Measurements from ENCODE around the gene PCDHB14. TPM values are rescaled to one million over a fixed set of nuclear protein-coding genes. Genes with fewer than 3 reads are reported as not detected.
"Not testable (repeated sequence)": the region's sequence is repeated elsewhere in the genome, so short reads cannot be mapped to it uniquely, and the experiment has no call there.

The PCDHB14 gene
- total RNA-seq, 4 donors from 2014 or later, result 2.0 to 7.1 (median 3.1) TPM

DNA sequence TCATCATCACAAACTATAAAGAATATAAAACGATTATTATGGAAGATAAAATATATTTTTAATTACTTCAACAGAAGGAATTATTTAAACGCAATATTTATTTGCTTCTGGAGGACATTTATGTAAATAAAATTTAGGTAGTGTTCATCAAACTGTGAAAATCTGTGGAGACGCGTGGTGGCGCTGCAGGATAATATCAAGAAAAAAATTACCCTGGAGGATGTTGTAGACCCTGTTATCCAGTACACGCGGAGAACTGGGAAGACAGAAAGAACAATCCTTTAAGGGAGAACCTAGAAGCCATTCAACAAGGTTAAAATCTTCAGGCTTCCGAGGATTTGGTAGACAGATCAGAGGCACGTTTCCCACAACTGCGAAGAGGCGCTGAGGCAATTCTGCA, 14.7 kb upstream of the PCDHB14 start, which contains the start of gene PCDHB12:
Gene PCDHB12 (plus strand): TSS at position 242 of the 400 bp plus-strand sequence. CDS start 189 bp downstream, outside the sequence.
- no peak for TF ChIP-seq CTCF (IDR thresholded peaks at IDR 0.05)
- ATAC-seq (ENCODE audit: low FRiP score) (no peak), DNase-seq (ENCODE audit: low spot score) (no peak)

DNA sequence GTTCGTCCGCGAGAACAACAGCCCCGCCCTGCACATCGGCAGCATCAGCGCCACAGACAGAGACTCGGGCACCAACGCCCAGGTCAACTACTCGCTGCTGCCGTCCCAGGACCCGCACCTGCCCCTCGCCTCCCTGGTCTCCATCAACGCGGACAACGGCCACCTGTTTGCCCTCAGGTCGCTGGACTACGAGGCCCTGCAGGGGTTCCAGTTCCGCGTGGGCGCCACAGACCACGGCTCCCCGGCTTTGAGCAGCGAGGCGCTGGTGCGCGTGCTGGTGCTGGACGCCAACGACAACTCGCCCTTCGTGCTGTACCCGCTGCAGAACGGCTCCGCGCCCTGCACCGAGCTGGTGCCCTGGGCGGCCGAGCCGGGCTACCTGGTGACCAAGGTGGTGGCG, 12.9 kb upstream of the PCDHB14 start:
- ATAC-seq (ENCODE audit: low FRiP score); DNase-seq (ENCODE audit: low spot score): not testable (repeated sequence)

- ATAC-seq (ENCODE audit: low FRiP score); DNase-seq (ENCODE audit: low spot score): not testable (repeated sequence)
Measured at GRCh38 chr5:141210849-141211248, 12.3 kb upstream of the PCDHB14 start.

DNA sequence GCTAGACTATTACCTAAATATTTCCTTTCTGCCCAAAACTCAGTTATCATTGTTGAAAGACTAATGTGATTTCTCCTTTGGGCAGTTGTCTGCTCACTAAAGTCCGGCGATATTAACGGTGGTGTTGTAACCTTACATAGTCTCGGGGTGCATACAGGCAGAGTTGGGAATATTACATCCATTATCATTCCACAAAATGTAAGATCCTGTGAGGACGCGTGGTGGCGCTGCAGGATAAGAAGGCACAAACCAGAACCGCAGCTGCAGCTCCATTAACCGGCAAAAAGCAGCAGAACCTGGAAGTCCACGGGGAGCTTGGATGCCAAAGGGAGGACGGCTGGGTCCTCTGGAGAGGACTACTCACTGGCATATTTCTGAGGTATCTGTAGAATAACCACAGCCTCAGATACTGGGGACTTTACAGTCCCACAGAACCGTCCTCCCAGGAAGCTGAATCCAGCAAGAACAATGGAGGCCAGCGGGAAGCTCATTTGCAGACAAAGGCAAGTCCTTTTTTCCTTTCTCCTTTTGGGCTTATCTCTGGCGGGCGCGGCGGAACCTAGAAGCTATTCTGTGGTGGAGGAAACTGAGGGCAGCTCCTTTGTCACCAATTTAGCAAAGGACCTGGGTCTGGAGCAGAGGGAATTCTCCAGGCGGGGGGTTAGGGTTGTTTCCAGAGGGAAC, 9.3 kb upstream of the PCDHB14 start, which contains the start of gene PCDHB13:
Gene PCDHB13 (plus strand): TSS at position 264 of the 684 bp plus-strand sequence. CDS start 205 bp downstream, at position 469.
- DNase-seq (ENCODE audit: low spot score); ATAC-seq (ENCODE audit: low FRiP score): not testable (repeated sequence)

- not testable (repeated sequence) for ATAC-seq (ENCODE audit: low FRiP score); DNase-seq (ENCODE audit: low spot score)
Measured at GRCh38 chr5:141214583-141214982, 8.6 kb upstream of the PCDHB14 start.

- not testable (repeated sequence) for ATAC-seq (ENCODE audit: low FRiP score); DNase-seq (ENCODE audit: low spot score)
Measured at GRCh38 chr5:141215504-141215903, 7.6 kb upstream of the PCDHB14 start.

DNA sequence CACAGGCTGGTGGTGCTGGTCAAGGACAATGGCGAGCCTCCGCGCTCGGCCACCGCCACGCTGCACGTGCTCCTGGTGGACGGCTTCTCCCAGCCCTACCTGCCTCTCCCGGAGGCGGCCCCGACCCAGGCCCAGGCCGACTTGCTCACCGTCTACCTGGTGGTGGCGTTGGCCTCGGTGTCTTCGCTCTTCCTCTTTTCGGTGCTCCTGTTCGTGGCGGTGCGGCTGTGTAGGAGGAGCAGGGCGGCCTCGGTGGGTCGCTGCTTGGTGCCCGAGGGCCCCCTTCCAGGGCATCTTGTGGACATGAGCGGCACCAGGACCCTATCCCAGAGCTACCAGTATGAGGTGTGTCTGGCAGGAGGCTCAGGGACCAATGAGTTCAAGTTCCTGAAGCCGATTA, 7.1 kb upstream of the PCDHB14 start:
- ATAC-seq (ENCODE audit: low FRiP score); DNase-seq (ENCODE audit: low spot score): not testable (repeated sequence)

DNA sequence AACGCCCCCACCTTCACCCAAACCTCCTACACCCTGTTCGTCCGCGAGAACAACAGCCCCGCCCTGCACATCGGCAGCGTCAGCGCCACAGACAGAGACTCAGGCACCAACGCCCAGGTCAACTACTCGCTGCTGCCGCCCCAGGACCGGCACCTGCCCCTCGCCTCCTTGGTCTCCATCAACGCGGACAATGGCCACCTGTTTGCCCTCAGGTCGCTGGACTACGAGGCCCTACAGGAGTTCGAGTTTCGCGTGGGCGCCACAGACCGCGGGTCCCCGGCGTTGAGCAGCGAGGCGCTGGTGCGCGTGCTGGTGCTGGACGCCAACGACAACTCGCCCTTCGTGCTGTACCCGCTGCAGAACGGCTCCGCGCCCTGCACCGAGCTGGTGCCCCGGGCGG, 1.7 kb downstream of the PCDHB14 start:
- not testable (repeated sequence) for ATAC-seq (ENCODE audit: low FRiP score)

GRCh38 chr5:141225421-141225820, 2.3 kb downstream of the PCDHB14 start:
- ATAC-seq (ENCODE audit: low FRiP score), result not testable (repeated sequence)

More for the DNA sequence above, 1.7 kb downstream of the PCDHB14 start:
- not testable (repeated sequence) for DNase-seq (ENCODE audit: low spot score)

GRCh38 chr5:141234109-141234667, 11.0 kb downstream of the PCDHB14 start:
- no peak for TF ChIP-seq CTCF (IDR thresholded peaks at IDR 0.05)
- DNase-seq (ENCODE audit: low spot score) (no peak), ATAC-seq (ENCODE audit: low FRiP score) (no peak)

More at GRCh38 chr5:141225421-141225820, 2.3 kb downstream of the PCDHB14 start:
- DNase-seq (ENCODE audit: low spot score), result not testable (repeated sequence)

- ATAC-seq (ENCODE audit: low FRiP score); DNase-seq (ENCODE audit: low spot score): not testable (repeated sequence)
Measured at GRCh38 chr5:141235922-141236321, 12.8 kb downstream of the PCDHB14 start.

Data from omental fat pad (tissue), 4 donors.